Measurements from ENCODE around the gene PCYT2.

The PCYT2 gene

DNA sequence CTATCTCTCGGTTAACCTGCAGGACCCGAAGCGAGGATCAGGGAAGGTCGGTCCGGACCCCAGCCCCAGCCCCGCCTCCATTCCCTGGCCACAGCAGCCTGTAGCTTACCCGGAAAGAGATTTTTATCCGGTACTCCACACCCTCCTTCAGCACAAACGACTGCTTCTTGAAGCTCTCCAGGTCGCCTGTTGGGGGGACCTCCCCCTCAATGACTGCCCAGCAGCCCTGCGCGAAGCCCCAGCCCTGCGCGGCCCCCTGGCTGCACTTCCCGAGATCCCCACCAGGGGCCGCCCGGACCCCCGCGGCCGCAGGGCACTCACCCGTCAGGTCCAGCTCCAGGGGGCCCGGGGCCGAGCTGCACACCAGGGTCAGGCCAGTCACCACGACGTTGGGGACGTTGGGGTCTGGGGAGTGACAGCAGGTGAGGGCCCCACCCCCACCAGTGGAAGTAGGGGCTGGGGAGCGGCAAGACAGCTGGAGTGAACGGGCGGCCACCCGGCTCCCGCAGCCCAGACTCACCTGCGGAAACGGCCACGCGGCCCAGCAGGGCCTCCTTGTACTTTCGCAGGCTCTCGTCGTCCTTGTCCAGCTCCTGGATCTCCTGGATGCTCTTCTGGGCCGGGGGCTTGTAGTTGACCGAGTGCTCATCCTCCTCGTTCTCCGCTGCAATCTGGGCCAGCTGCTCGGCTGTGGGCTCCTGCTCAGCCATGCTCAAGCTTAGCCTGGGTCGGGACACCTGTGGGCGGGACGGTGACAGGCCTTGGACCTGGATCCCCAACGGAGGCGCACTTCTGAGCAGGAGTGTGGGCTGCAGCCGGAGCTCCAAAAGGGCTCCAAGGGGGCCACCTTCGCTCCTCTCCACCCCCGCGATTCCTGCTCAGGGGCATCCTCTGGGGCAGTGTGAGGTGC lies 41.7 kb downstream of the PCYT2 start:
- DNase-seq: peak; percentile 77

DNA sequence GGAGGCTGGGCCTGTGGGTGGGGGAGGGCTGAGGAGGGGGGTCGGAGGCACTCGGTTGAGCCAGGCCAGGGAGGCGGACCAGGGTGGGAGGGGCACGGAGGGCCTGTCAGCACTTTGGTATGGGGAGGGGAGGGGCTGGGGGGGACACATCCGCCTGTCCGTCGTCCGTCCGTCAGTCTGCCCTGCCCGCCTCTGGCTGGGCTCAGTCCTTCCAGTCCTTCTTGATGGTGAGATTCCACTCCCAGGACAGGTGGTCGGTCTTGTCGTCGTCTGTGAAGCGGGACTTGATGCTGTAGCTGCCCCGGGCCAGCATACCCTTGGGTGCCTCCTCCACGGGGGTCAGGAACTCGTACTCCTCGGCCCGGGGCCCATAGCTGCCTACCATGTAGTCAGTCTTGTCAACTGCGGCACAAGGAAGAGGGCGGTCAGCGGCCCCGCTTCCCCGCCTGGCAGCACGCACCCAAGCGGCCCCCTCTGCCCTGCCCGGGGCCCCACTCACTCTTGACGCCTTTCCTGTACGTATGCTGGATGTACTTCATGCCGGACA lies 42.5 kb downstream of the PCYT2 start:
- no peak for DNase-seq

DNA sequence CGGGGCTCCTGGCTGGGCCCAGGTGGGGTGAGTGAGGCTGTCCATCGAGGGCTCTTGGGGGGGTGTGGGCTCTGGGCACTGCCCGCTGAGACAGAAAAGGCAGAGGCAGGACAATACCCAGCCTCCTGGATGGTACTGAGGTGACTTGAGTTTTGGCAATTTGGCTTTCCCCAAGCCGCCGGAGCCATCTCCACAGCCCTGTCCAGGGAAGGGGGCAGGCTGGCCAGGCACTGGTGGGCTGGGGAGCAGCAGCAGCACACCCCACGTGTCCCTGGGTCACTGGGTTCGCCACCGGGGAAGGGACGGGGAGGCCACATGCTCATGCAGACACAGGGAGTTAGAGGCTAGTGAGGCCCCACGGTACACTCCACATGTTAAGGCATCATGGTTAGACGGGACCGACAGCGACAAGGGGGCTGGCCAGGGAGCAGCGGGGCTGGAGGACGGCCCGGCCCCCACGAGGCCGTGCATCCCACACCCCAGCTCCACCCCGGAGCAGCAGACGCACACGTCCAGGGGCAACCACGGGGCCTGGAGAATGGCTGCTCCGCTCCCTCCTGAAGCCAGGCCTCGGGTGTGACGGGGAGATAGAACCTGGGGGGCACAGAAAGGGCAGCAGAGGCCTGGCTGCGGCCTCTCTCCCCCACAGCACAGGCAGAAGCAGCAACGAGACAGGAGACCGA lies 43.1 kb downstream of the PCYT2 start:
- DNase-seq: peak; percentile 38

DNA sequence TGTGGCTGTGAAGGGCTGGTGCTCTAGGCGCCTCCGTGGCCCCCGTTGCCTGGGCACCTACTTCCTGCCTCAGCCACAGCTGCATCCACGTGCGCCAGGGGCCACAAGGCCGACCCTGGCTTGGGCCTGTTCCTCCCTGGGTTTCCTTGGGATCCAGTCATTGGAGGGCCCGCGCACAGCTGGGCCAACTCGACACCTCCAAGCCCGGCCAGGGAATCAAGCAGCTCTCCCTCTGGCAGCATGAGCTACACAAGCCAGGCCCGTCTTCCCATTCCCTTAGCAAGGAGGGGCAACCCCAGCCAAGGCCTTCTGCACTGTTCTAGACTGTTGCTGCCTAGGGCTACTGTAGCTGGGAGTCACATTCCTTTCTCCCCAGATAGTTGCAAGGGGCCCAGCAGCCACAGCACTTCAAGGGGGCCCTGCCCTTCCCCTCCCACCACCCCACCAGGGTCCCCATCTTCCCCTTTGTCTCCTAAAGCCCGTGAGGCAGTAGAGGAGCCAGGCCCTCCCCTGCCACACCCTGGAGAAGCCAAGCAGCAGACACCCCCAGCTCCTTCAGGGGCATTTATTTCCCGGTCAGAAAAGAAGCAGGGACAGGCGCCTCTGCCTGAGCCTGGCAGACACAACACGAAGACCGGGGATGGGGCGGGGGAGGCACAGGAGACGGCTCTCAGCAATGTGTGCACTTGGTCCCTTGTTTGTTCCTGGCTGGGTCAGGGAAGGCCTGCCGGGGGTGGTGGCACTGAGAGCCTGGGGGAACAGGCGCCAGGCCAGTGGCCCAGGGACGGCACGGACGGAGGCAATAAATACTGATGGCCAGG lies 43.8 kb downstream of the PCYT2 start:
- peak; percentile 54 for DNase-seq

DNA sequence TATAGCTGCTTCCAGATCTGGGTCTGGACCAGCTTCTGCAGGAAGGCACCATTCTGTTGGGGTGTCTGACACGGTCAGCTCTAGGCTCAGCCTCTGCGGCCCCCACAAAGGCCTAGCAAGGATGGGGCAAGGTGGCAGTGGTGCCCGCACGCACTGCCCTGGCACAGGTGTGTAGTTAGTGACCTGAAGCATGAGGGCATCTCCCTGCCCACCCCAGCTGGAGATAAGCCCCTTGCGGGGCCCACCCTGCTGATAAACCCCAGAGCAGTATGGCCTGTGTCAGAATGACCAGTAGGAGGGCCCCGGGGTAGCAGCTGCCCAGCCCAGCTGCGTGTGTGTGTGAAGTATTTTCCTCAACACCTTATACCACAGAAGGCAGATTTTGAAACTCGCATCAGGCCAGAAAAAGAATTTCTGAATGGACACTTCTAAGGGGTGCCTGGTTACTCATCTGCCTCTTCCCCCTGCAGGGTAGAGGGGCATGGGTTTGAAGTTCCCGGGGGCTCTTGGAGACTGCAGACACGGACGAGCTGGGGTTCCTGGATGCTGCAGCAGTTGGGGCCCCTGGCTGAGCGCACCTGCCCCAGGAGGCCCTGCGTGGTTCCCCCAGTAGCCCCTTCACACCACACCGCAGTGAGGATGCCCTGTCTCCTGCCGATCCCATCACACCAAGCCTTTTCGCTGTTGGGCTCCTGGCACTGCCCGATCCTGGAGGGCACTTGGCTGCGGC lies 44.6 kb downstream of the PCYT2 start:
- DNase-seq: peak; percentile 39

DNA sequence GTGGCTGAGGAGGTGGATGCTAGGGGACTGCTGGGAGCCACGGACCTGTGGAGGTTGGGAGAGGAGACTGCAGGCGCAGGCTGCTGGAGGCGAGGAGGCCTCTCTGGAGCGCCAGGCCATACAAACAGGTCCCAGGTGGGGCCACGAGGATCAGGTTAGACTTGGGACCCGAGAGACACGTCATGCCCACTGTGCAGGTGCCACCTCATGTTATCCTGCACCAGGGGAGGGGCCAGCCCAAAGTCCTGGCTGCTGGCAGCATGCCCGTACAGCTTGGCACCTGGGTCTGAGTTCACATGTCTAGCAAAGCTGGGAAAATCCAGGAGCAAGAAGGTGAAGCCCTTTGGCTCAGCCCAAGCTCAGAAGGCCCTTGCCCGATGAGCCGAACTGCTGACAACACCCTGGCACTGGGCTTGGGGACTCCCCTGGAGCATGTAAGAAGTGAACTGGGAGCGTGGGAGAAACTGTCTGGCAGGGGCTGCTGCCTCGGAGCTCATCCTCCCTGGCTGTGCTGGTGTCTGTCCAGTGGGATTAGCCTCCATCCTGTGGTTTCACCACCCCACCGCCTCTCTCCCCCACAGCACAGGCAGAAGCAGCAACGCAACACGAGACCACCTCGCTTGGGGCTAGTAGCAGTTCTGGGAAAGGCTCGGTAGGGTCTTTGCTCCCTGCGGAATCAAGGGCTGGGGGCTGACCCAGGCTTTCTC lies 45.3 kb downstream of the PCYT2 start:
- DNase-seq: peak; percentile 39

DNA sequence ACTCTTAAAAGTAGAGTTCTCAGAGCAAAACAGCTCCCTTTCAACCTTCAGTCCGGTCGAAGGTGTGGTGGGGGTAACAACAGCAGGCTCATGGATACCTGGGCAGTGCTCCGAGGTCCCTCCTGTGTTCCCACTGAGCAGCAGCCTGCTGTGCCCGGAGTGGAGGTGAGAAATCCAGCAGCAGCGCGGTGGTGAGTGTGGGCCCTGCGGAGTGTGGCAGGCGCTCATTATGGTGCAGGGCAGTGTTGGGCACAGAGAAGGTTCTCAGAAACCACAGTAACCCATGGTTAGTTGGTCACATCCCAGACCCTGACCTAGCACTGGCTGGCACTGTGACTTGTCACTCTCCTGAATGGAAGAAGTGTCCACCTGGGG lies 45.9 kb downstream of the PCYT2 start:
- no peak for DNase-seq

DNA sequence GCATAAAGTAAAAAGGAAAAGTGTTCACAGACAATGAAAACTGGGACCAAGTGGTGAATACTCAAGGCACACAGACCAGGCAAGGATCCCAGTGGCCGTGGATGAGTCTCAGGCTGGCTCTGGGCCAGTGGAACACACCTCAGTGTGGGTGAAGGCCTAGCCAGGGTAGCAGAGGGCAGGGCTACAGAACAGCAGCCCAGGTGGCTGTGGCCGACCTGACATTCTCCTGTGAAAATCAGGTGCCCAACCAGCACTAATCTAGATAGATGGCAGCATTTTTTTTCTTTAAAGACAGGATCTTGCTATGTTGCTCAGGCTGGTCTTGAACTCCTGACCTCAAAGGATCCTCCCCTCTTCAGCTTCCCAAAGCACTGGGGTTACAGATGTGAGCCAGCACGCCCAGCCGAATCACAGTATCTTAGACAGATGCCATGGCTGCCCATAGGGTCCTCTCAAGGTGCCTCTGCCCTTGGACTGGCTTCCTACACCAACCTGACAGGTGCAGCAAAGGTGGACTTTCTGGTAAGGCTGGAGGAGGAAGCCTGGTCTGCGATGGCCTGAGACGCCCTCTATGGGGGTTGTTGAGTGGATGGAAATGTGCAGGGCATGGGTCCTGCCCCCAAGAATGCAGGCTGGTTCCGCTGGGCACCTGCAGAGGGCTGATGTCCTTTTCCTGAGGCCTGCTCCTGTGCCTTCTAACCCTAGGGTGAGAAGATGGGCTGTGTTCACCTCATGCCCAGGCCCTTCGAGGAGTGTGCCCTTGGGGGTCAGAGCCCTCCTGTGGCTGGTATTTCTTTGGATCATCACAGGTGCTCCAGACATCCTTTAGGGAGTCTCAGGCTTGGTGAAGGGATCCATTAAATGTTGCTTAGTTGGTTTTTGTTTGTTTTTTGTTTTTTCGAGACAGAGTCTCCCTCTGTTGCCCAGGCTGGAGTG lies 47.1 kb downstream of the PCYT2 start:
- DNase-seq: no peak

DNA sequence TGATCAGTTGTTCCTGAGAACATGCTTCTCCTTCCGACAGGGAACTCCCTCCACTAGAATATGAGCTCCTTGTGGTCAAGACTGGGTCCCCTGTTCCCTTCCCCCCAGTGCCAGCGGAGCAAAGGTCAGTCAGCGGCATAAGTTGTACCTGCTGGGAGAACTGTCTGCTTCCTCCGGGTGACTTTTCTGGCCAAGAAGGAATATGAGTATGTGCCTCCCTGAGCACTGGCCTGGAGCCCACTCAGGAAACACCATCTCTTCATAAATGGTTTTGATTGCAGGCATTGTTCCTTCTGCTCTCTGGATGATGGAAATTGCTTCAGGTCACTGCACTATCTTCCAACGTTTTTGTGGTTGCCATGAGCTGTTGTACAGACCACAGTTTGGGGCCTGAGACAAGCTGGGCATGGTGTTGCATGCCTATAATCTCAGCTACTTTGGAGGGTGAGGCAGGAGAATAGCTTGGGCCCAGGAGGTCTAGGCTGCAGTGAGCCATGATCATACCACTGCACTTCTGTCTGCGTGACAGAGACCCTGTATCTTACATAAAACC lies 48.0 kb downstream of the PCYT2 start:
- no peak for DNase-seq

DNA sequence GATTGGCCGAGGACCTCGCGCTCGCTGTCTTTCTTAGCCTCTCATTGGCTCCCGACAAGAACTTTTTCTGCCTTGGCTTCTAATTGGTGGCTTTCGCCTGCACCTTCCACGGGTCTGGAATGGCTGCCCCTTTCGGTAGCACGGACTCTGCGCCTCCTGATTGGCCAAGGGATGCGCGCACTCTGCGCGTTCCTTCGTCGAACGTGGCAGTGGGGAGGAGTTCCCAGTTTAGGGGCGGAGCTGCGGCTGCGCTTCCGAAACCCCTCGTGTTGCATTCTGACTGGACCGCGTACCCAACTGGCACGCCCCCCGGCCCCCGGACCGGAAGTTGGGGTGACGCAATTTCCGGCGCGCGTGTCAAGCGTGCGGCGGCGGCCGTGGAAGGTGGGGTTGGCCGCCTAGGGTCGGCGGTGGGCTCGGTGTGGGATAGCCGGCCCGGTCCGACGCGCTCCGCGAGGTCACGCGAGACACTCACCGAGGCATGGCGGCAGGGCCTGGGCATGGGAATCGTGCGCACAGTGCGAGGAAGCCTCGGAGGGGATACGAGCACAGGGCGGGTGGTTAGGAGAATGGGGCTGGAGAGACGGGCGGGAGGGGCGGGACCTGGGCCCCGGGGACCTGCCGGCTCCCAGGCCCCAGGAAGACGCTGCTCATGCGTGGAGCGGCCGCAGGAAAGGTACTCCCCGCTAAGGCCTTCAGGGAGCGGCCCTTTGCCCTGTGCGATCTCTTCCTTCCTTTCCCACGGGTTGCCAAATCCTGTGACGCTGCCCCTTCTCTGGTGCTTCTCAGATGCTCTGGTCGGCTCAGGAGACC lies 50.2 kb downstream of the PCYT2 start:
- DNase-seq: peak; percentile 99

DNA sequence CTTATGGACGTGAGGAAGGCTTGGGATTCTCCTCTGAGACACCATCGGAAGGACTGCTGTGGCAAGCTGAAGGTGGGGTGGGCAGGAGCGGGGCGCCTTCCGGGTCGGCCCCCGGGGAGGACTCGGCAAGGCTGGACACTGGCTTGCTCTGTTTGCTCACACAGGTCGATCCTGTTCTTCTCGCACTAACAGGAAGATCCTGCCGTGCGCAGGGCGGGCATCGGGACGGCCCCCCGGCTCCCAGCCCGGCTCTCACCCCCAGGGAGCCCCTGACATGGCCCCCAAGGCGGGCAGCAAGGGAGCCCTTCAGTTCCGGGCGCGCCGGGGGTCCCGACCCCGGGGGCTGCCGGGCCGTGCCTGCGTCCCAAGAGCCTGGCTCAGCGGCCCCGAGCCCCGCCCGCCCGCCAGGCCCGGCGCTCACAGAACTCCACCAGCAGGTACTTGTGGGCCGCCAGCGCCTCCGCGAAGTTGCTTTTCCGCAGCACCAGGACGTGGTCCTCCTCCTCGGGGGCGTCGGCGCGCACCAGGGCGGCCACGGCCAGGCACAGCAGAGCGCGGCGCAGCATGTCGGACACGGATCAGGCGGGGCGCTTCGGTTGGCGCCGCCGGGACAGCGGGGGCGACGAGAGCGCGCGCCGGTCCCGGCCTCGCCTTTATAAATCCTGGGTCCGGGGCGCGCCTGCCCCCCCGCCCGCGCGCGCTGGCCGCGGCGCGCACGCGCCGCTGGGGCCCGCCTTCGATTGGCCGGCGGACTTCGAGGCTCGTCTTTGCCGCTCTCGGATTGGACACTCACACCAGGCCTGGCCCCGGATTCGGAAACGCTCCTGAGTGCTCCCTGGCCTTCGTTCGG lies 51.1 kb downstream of the PCYT2 start, which contains the start of gene P4HB:
Gene P4HB, minus strand, starts transcription at position 630 of the 850 bp plus-strand sequence. Its CDS starts 64 bp downstream, at position 566.
- DNase-seq: peak; percentile 45

DNA sequence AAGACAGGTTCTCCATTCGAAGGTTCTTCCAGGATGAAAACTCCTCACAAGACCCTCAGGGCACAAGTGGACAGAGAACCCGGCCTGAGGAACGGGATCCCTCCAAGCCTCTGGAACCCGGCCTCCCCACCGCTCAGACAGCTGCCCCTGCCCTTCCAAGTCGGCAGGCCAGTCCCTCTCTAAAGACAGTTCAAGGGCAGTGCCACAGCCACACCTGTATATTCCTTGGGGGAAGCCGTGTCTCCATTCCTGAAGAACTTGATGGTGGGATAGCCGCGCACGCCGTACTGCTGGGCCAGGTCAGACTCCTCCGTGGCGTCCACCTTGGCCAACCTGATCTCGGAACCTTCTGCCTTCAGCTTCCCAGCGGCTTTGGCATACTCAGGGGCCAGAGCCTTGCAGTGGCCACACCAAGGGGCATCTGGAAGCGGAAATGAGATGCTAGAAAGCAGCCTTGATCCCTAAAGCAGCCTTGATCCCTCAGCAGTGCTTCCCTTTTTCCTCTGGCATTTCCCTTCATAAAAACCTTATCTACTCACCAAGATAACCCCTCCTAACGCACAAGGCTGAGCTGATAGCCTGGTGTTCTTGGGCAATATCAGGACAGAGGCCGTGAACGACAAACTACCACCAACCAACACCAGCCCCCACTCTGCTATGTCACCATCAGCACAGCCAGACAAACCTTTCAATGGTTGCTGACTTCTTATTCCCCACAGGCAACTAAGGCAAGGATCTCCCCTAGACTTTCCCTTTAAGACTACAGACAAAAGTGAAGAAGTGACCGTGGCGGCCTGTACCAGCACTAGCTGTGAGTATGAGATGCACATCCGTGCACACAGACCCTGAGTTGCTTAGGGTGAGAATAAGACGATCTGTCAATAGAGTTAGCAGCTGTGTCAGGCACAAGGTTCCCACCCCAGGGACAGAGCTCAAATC lies 52.0 kb downstream of the PCYT2 start:
- DNase-seq: peak; percentile 36

DNA sequence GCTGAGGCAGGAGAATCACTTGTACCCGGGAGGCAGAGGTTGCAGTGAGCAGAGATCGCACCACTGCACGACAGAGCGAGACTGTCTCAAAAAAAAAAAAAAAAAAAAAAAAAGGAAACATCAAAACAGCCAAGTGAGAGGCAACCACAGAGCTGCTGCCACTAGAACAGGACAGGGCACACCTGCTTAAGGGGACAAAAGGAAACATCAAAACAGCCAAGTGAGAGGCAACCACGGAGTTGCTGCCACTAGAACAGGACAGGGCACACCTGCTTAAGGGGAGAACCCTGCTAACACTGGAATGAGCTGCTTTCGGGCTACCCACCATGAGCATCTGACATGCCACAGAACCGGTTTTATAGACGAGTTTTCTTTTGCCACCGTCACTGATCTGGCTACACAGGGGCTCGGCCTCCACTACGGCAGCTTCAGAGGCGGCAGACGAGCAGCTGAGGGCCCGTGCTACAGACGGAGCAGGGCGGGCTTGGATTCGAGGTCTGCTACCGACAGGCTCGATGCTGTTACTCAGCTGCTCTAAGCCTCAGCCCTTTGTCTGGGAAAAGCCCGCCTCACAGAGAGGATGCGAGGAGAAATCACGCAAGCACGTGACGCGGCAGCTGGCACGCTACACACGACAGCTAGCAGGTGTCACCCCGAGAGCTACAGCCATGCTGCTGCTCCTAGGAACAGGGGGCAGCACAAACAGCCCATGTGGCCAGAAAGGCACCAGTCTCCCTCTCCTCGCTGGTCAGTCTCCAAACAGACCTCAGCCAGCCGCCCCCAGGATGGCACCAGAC lies 52.8 kb downstream of the PCYT2 start:
- DNase-seq: no peak

DNA sequence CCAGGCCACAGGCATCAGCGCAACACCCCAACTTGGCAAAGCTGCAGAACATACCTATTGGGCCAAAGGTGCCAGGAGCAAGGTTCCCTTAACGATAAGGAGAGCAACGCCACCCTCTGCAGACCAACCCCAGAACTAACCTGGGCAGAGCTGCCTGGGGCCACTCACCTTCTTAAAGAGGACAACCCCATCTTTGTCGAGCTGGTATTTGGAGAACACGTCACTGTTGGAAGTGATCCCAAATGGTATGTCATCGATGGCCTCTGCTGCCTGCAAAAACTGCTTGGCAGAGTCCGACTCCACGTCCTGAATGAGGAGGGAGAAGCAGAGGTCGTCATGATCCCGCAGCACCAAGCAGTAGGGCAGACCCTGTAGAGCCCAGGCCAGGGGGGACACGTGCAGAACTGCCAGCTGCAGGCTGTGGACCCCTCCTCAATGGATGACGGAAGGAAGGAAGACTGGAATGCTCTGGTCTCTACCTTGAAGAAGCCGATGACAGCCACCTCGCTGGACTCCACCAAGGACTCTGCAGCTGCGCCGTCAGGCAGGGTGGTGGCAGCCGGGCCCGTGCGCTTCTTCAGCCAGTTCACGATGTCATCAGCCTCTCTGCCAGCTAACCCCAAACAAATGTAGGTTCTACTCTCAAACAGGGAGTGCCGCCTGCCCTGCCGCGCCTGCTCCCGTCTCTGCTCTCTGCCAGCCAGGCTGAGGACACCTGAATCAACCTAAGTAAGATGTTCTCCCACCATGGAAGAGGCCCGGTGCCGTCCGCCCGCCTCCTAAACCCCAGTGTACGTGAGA lies 56.0 kb downstream of the PCYT2 start:
- no peak for DNase-seq

DNA sequence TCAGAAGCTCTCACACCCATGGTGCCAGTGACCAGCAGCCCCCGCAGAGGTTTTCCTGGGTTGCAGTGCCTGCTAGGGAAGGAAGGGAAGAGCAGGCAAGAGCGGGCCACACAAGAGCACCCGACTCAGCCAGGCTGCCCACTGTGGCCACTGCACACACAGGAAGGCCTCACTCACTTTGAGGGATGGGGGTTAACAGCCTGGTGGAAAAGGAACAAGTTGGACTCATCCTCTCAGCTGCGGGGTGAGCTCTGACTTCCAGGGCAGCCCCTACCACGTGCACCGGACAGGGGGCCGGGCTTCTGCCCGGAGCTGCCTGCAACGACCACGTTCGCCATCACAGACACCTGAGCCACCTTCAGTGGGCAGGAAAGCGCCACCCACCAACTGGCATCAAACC lies 59.0 kb downstream of the PCYT2 start:
- no peak for DNase-seq

All from stimulated activated CD8-positive, alpha-beta memory T cell treated with anti-CD3 and anti-CD28 coated beads, Interleukin-4, amount 100 ng/mL, for 48 hours (primary cell).